ENCODE data around the gene PARD3. TPM values are rescaled to one million over a fixed set of nuclear protein-coding genes. Genes with fewer than 3 reads are reported as not detected.

The PARD3 gene
- polyA plus RNA-seq, 3 donors, result 0.51 TPM; not detected in 2

DNA sequence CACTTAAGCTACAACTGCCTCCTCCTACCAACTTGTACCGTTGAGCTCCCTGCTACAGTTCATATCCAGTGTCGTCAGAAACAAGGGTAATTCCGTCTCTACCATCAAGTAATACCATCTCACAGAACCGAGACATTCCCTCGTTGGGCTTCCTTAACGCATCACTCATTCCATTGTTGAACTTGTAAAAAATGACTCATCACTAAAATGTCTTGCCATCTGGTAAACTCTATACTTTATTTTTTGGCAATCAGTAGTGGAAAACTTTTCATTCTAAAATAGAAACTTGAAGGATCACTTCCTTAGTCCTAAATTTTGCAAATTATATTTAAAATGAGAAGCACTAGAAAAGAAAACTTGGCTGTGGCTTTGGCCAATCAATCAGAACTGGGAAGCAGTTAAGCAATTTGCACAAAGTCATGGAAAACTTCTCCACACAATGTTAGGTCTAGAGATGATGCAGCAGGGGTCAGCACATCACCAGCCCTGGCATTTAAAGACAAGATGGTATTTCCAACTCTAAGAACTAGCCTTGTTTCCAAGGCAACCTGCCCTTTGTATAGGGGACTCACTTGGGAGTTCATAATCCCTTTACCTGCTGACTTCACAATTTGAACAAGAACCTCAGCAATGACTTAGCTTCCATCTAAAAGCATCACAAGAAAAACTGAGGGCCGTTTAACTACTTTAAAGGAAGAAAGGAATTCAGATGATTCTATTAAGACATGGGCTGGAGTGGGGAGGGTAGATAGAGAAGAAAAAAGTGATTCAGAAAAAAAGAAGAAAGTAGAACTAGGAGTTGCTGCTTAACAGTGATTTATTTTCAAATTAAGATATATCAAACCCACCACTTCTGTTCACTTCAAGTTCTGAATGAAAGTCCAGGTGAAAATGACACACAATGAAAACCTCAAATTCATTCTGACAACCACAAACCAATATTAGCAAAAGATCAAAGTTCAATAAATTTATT, 288.1 kb downstream of the PARD3 start:
- intact Hi-C loops (cut with micrococcal nuclease), result no loop called here
- DNase-seq, result no peak
- Histone ChIP-seq H3K9me3 (replicated peaks in 1 of 2; ENCODE audit: control insufficient read depth in 1 of 2, insufficient read depth in 1 of 2, low read length in 2 of 2) (no peaks in the 10 kb centered on the region), H2AFZ (ENCODE audit: insufficient read depth, low read depth, low read length, poor library complexity, severe bottlenecking) (no peak overlapping the region), H4K20me1 (ENCODE audit: insufficient read depth, low read length) (no peaks in the 10 kb centered on the region), H3K79me2 (ENCODE audit: insufficient read depth, low read length) (no peaks in the 10 kb centered on the region), H3K4me3 (replicated peaks in 1 of 3; ENCODE audit: low read depth in 2 of 3, low read length in 3 of 3) (no peak overlapping the region), H3K9ac (ENCODE audit: insufficient read depth, low read length, poor library complexity, severe bottlenecking) (no peak overlapping the region), H3K27ac (ENCODE audit: low read depth in 1 of 2, low read length in 2 of 2) (no peak overlapping the region), H3K27me3 (ENCODE audit: control insufficient read depth in 2 of 2, insufficient read depth in 2 of 2, low read length in 2 of 2) (no peaks in the 10 kb centered on the region), H3K36me3 (replicated peaks in 1 of 2; ENCODE audit: control insufficient read depth in 1 of 2, insufficient read depth in 2 of 2, low read length in 2 of 2) (no peaks in the 10 kb centered on the region), H3K4me2 (replicated peaks; ENCODE audit: extremely low read depth, low read length, poor library complexity, severe bottlenecking) (no peak overlapping the region), H3K4me1 (ENCODE audit: control insufficient read depth in 1 of 2, insufficient read depth in 2 of 2, low read length in 2 of 2) (no peaks in the 10 kb centered on the region)
- Mint-ChIP-seq H3K4me1 (peaks cover 2% of the 10 kb centered on the region), H3K9me3 (peaks cover 0 to 4% (median 2%) of the 10 kb centered on the region in 7 donors), H3K4me3 (no peak overlapping the region), H3K27ac (no peak overlapping the region), H3K36me3 (no peaks in the 10 kb centered on the region), H3K27me3 (ENCODE audit: low read depth in 3 of 3) (peaks cover 0 to 5% (median 2%) of the 10 kb centered on the region in 3 donors)
- TF ChIP-seq, protein P1, sequence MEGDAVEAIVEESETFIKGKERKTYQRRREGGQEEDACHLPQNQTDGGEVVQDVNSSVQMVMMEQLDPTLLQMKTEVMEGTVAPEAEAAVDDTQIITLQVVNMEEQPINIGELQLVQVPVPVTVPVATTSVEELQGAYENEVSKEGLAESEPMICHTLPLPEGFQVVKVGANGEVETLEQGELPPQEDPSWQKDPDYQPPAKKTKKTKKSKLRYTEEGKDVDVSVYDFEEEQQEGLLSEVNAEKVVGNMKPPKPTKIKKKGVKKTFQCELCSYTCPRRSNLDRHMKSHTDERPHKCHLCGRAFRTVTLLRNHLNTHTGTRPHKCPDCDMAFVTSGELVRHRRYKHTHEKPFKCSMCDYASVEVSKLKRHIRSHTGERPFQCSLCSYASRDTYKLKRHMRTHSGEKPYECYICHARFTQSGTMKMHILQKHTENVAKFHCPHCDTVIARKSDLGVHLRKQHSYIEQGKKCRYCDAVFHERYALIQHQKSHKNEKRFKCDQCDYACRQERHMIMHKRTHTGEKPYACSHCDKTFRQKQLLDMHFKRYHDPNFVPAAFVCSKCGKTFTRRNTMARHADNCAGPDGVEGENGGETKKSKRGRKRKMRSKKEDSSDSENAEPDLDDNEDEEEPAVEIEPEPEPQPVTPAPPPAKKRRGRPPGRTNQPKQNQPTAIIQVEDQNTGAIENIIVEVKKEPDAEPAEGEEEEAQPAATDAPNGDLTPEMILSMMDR (IDR thresholded peaks at IDR 0.05), result no peak
- WGBS (ENCODE audit: insufficient coverage), result 92% methylated on average over 4 of the region's 7 CpGs

DNA sequence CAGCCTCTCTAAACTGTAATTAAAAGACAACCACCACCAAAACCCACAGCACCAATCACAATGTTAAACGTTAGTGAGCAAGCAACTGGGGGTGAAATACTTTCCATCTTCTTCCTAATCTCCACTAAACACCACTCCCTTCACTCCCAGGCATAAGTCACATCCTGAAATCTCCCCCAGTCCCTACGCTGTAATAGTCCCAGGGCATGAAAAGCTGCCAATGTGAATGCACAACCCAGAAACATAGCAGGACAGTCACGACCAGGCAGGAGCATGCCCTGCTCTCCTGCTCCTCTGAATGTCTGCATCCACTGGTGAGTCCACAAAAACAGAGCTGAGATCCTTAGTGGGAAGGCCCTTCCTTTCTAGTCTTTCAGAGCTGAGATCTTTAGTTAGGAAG, 288.9 kb downstream of the PARD3 start:
- no peak overlapping the region for H3K27ac Mint-ChIP-seq
- TF ChIP-seq, protein P1 (IDR thresholded peaks at IDR 0.05), result no peak
- H3K4me1 ChIP-seq (ENCODE audit: control insufficient read depth in 1 of 2, insufficient read depth in 2 of 2, low read length in 2 of 2), result no peaks in the 10 kb centered on the region

More for the DNA sequence above, 288.9 kb downstream of the PARD3 start:
- 91% methylated on average over 2 of the region's 3 CpGs for WGBS (ENCODE audit: insufficient coverage)
- no peak for DNase-seq
- Histone ChIP-seq H3K36me3 (replicated peaks in 1 of 2; ENCODE audit: control insufficient read depth in 1 of 2, insufficient read depth in 2 of 2, low read length in 2 of 2) (no peaks in the 10 kb centered on the region), H2AFZ (ENCODE audit: insufficient read depth, low read depth, low read length, poor library complexity, severe bottlenecking) (no peak overlapping the region), H3K27me3 (ENCODE audit: control insufficient read depth in 2 of 2, insufficient read depth in 2 of 2, low read length in 2 of 2) (no peaks in the 10 kb centered on the region), H3K4me3 (replicated peaks in 1 of 3; ENCODE audit: low read depth in 2 of 3, low read length in 3 of 3) (no peak overlapping the region), H3K79me2 (ENCODE audit: insufficient read depth, low read length) (no peaks in the 10 kb centered on the region), H4K20me1 (ENCODE audit: insufficient read depth, low read length) (no peaks in the 10 kb centered on the region), H3K9ac (ENCODE audit: insufficient read depth, low read length, poor library complexity, severe bottlenecking) (no peak overlapping the region), H3K9me3 (replicated peaks in 1 of 2; ENCODE audit: control insufficient read depth in 1 of 2, insufficient read depth in 1 of 2, low read length in 2 of 2) (no peaks in the 10 kb centered on the region), H3K4me2 (replicated peaks; ENCODE audit: extremely low read depth, low read length, poor library complexity, severe bottlenecking) (no peak overlapping the region), H3K27ac (ENCODE audit: low read depth in 1 of 2, low read length in 2 of 2) (no peak overlapping the region)
- intact Hi-C loops (cut with micrococcal nuclease), result no loop called here
- H3K4me3 Mint-ChIP-seq, result no peak overlapping the region
- no peaks in the 10 kb centered on the region for H3K36me3 Mint-ChIP-seq
- peaks cover 0 to 4% (median 0%) of the 10 kb centered on the region in 7 donors for H3K9me3 Mint-ChIP-seq
- H3K4me1 Mint-ChIP-seq, result peaks cover 2% of the 10 kb centered on the region
- peaks cover 0 to 6% (median 2%) of the 10 kb centered on the region in 3 donors for H3K27me3 Mint-ChIP-seq (ENCODE audit: low read depth in 3 of 3)

All from CD14-positive monocyte (primary cell).